NCI-H82 treated with DMSO at 0.1 percent for 48 hours (cell line): ENCODE results near the gene ATL3.
A peak's percentile ranks its signal among the peaks of the same experiment; 100 is the strongest.
"Not testable (repeated sequence)": the region's sequence is repeated elsewhere in the genome, so short reads cannot be mapped to it uniquely, and the experiment has no call there.

Source experiments
- DNase-seq: peaks from one replicate; lab custom pipeline; 2025; ENCODE audit not compliant: unreplicated experiment; lab: John Stamatoyannopoulos, UW

The ATL3 gene

GRCh38 chr11:63671322-63672155, at the start of gene ATL3:
Gene ATL3, minus strand, starts transcription at chr11:63671376. Its CDS starts 41 bp downstream, at chr11:63671335.
- DNase-seq = peak; percentile 67

GRCh38 chr11:63720611-63721010, 49.4 kb upstream of the ATL3 start:
- DNase-seq = no peak

- DNase-seq = no peak
Observed at GRCh38 chr11:63719987-63720386, 48.8 kb upstream of the ATL3 start.

GRCh38 chr11:63719001-63719400, 47.8 kb upstream of the ATL3 start:
- DNase-seq = no peak

GRCh38 chr11:63716046-63716445, 44.9 kb upstream of the ATL3 start:
- DNase-seq = no peak

GRCh38 chr11:63713766-63714165, 42.6 kb upstream of the ATL3 start:
- no peak for DNase-seq

GRCh38 chr11:63711838-63712237, 40.7 kb upstream of the ATL3 start:
- DNase-seq = no peak

- DNase-seq = no peak
Observed at GRCh38 chr11:63710476-63711217, 39.5 kb upstream of the ATL3 start.

- no peak for DNase-seq
Observed at GRCh38 chr11:63709336-63709884, 38.2 kb upstream of the ATL3 start.

GRCh38 chr11:63708764-63709163, 37.6 kb upstream of the ATL3 start:
- DNase-seq = no peak

- no peak for DNase-seq
Observed at GRCh38 chr11:63705526-63705925, 34.4 kb upstream of the ATL3 start.

- DNase-seq = no peak
Observed at GRCh38 chr11:63699896-63700295, 28.7 kb upstream of the ATL3 start.

- DNase-seq = peak; percentile 63
Observed at GRCh38 chr11:63698976-63699733, 28.0 kb upstream of the ATL3 start.

GRCh38 chr11:63694596-63694995, 23.4 kb upstream of the ATL3 start:
- no peak for DNase-seq

GRCh38 chr11:63687845-63688244, 16.7 kb upstream of the ATL3 start:
- no peak for DNase-seq

GRCh38 chr11:63686926-63687325, 15.8 kb upstream of the ATL3 start:
- no peak for DNase-seq

- DNase-seq = not testable (repeated sequence)
Observed at GRCh38 chr11:63685158-63685721, 14.1 kb upstream of the ATL3 start.

- no peak for DNase-seq
Observed at GRCh38 chr11:63683133-63683991, 12.2 kb upstream of the ATL3 start.

GRCh38 chr11:63682066-63683021, 11.2 kb upstream of the ATL3 start:
- DNase-seq = peak; percentile 17
